Measurements from ENCODE around the gene H6PD. TPM values are rescaled to one million over a fixed set of nuclear protein-coding genes. Genes with fewer than 3 reads are reported as not detected.

H6PD gene
- total and polyA plus RNA-seq, 2 donors (not counting 3 experiments of a cell fraction or from before 2014, with no cell fraction given): 24.5 to 29.0 TPM

DNA sequence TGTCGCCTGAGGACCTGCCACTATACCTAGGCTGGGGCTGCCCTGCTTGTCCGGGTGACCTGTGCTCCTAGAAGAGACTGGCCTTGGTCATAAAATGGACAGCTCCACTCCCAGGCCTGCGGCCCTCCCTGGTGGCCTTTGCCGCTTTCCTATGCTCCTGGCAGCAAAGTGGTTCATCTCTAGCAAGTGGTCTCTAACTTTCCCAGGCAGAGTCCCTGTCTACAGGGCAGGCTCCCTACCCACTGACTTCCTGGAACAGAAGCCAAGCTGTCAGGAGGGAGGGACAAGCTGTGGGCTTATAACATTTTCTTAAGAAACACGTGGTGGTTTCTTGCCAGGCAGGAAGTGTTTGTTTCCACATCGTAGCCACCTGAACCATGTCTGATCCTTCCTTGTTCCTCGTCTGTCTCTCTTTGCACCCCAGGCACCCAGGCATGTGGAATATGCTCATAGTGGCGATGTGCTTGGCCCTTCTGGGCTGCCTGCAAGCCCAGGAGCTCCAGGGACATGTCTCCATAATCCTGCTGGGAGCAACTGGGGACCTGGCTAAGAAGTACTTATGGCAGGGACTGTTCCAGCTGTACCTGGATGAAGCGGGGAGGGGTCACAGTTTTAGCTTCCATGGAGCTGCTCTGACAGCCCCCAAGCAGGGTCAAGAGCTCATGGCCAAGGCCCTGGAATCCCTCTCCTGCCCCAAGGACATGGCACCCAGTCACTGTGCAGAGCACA, 10.1 kb downstream of the H6PD start:
- DNase-seq (ENCODE audit: low read depth, low spot score) (no peak), FAIRE-seq (no peak)
- Histone ChIP-seq H3K27ac (ENCODE audit: insufficient read depth, low read depth, low read length) (no peak overlapping the region), H3K4me3 (replicated peaks in 1 of 3; ENCODE audit: insufficient read depth in 1 of 3, low read depth in 1 of 3, low read length in 3 of 3) (no peak overlapping the region), H3K9ac (replicated peaks; ENCODE audit: extremely low read depth, insufficient read depth, low read length) (no peak overlapping the region), H3K9me3 (replicated peaks; ENCODE audit: control insufficient read depth, insufficient read depth, low read length) (no peaks in the 10 kb centered on the region), H3K27me3 (ENCODE audit: control insufficient read depth in 2 of 2, insufficient read depth in 2 of 2, low read length in 2 of 2) (no peaks in the 10 kb centered on the region), H3K9me1 (replicated peaks; ENCODE audit: control insufficient read depth, extremely low read depth, insufficient read depth, low read length) (no peaks in the 10 kb centered on the region), H3K4me1 (ENCODE audit: control insufficient read depth, extremely low read depth, insufficient read depth, low read length) (peaks cover 16% of the 10 kb centered on the region), H3K4me2 (ENCODE audit: insufficient read depth, low read length) (no peak overlapping the region), H4K20me1 (replicated peaks; ENCODE audit: control insufficient read depth, extremely low read depth, insufficient read depth, low read length) (no peaks in the 10 kb centered on the region), H3K36me3 (ENCODE audit: control insufficient read depth in 2 of 2, extremely low read depth in 1 of 2, insufficient read depth in 2 of 2, low read length in 2 of 2) (peaks cover 0 to 11% of the 10 kb centered on the region in 2 experiments), H3K79me2 (ENCODE audit: control insufficient read depth, insufficient read depth, low read length) (no peaks in the 10 kb centered on the region), H2AFZ (ENCODE audit: low read depth, low read length) (no peak overlapping the region)
- dilution Hi-C loops (cut with MboI; ENCODE audit: extremely low pct_ligation_motif_present, low sequenced_read_pairs): no loop called here
- ChIA-PET CTCF (interaction anchor here (0.7 to 3.3 kb wide), 9 partner anchors 10 to 240 kb away, joined by 3 to 27 read pairs (median 4); partner anchors contain the start of gene H6PD), POLR2A (no interaction called here)
- TSS peak; percentile 29 for BruUV-seq (replicated peaks)
- TF ChIP-seq POLR2A (IDR thresholded peaks at IDR 0.05; ENCODE audit: low read depth, low read length) (no peak), FOS (IDR thresholded peaks at IDR 0.05; ENCODE audit: borderline replicate concordance, insufficient read depth, low read length) (no peak), POLR2AphosphoS5 (IDR thresholded peaks at IDR 0.05; ENCODE audit: insufficient read depth, low read depth, low read length) (no peak), JUN (IDR thresholded peaks at IDR 0.05; ENCODE audit: borderline replicate concordance, insufficient read depth, insufficient read length, low read depth) (no peak), MYC (IDR thresholded peaks at IDR 0.05; ENCODE audit: low read depth, low read length) (no peak), GATA2 (IDR thresholded peaks at IDR 0.05; ENCODE audit: insufficient read depth, insufficient read length, low read depth, low read length) (no peak), EZH2 (IDR thresholded peaks at IDR 0.05; ENCODE audit: borderline replicate concordance, low read depth, low read length, severe bottlenecking) (no peak)
- TF ChIP-seq, protein P1, sequence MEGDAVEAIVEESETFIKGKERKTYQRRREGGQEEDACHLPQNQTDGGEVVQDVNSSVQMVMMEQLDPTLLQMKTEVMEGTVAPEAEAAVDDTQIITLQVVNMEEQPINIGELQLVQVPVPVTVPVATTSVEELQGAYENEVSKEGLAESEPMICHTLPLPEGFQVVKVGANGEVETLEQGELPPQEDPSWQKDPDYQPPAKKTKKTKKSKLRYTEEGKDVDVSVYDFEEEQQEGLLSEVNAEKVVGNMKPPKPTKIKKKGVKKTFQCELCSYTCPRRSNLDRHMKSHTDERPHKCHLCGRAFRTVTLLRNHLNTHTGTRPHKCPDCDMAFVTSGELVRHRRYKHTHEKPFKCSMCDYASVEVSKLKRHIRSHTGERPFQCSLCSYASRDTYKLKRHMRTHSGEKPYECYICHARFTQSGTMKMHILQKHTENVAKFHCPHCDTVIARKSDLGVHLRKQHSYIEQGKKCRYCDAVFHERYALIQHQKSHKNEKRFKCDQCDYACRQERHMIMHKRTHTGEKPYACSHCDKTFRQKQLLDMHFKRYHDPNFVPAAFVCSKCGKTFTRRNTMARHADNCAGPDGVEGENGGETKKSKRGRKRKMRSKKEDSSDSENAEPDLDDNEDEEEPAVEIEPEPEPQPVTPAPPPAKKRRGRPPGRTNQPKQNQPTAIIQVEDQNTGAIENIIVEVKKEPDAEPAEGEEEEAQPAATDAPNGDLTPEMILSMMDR (IDR thresholded peaks at IDR 0.05; ENCODE audit: extremely low read depth in 1 of 2, insufficient read depth in 1 of 2, low read depth in 1 of 2, low read length in 2 of 2): no peak
- TF ChIP-seq, protein P2, sequence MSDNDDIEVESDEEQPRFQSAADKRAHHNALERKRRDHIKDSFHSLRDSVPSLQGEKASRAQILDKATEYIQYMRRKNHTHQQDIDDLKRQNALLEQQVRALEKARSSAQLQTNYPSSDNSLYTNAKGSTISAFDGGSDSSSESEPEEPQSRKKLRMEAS (IDR thresholded peaks at IDR 0.05; ENCODE audit: insufficient read depth, insufficient read length): no peak
- intact Hi-C loops (cut with micrococcal nuclease): no loop called here
